ENCODE data around the gene ARHGAP30.
"Not testable (repeated sequence)": the region's sequence is repeated elsewhere in the genome, so short reads cannot be mapped to it uniquely, and the experiment has no call there.

Gene ARHGAP30
- 176 to 450 (median 341) reads per million in 9 experiments for total RNA-seq

GRCh38 chr1:161069731-161070270 lies at the start of gene ARHGAP30:
Gene ARHGAP30 (minus strand): TSS chr1:161069891. CDS start chr1:161069624, 267 bp downstream.
- peaks cover 39% of the 10 kb centered on the region for H3K36me3 Mint-ChIP-seq (ENCODE audit: insufficient read depth)
- peak within 1 kb of the TSS; percentile 91 for H3K27ac Mint-ChIP-seq
- H3K4me1 Mint-ChIP-seq (ENCODE audit: low read depth in 2 of 2), result peaks cover 35 to 44% of the 10 kb centered on the region in 2 donors
- H3K4me3 Mint-ChIP-seq, result peak within 1 kb of the TSS; percentile 81 to 92
- no peaks in the 10 kb centered on the region for H3K9me3 Mint-ChIP-seq
- ATAC-seq (replicated peaks) (peak; percentile 80), DNase-seq (peak; percentile 75 to 80 (median 77))
- H3K27me3 Mint-ChIP-seq, result no peaks in the 10 kb centered on the region

GRCh38 chr1:161117759-161118581 lies 48.3 kb upstream of the ARHGAP30 start, which contains the start of the genes NIT1 and PFDN2:
Gene NIT1 (plus strand): TSS chr1:161118105. CDS start chr1:161118177, 72 bp downstream.
Gene PFDN2 (minus strand): TSS chr1:161118037. CDS start chr1:161118026, 11 bp downstream.
- no peaks in the 10 kb centered on the region for H3K27me3 Mint-ChIP-seq
- peaks cover 46% of the 10 kb centered on the region for H3K36me3 Mint-ChIP-seq (ENCODE audit: insufficient read depth)
- DNase-seq, result peak; percentile 78 to 82 (median 80)
- H3K27ac Mint-ChIP-seq, result peak within 1 kb of the TSS; percentile 94 to 98
- peaks cover 43 to 50% of the 10 kb centered on the region in 2 donors for H3K4me1 Mint-ChIP-seq (ENCODE audit: low read depth in 2 of 2)
- ATAC-seq (replicated peaks), result peak; percentile 80
- no peaks in the 10 kb centered on the region for H3K9me3 Mint-ChIP-seq
- H3K4me3 Mint-ChIP-seq, result peak within 1 kb of the TSS; percentile 96 to 97

GRCh38 chr1:161115961-161116360 lies 46.3 kb upstream of the ARHGAP30 start:
- not testable (repeated sequence) for H3K9me3 Mint-ChIP-seq; H3K27ac Mint-ChIP-seq; H3K27me3 Mint-ChIP-seq; DNase-seq; ATAC-seq (replicated peaks)
- Mint-ChIP-seq H3K4me3 (peak overlapping the region; percentile 96 to 97), H3K4me1 (ENCODE audit: low read depth in 2 of 2) (peaks cover 46 to 52% of the 10 kb centered on the region in 2 donors), H3K36me3 (ENCODE audit: insufficient read depth) (peaks cover 26% of the 10 kb centered on the region)

GRCh38 chr1:161115132-161115711 lies 45.5 kb upstream of the ARHGAP30 start:
- no peaks in the 10 kb centered on the region for H3K27me3 Mint-ChIP-seq
- no peak overlapping the region for H3K27ac Mint-ChIP-seq
- no peak for DNase-seq
- peaks cover 26% of the 10 kb centered on the region for H3K36me3 Mint-ChIP-seq (ENCODE audit: insufficient read depth)
- peak overlapping the region in 1 of 2 donors; percentile 97 for H3K4me3 Mint-ChIP-seq
- H3K4me1 Mint-ChIP-seq (ENCODE audit: low read depth in 2 of 2), result peaks cover 44 to 52% of the 10 kb centered on the region in 2 donors
- H3K9me3 Mint-ChIP-seq, result no peaks in the 10 kb centered on the region
- ATAC-seq (replicated peaks), result no peak

- peak overlapping the region in 1 of 2 donors; percentile 14 for H3K27ac Mint-ChIP-seq
- H3K4me1 Mint-ChIP-seq (ENCODE audit: low read depth in 2 of 2), result peaks cover 40 to 49% of the 10 kb centered on the region in 2 donors
- H3K36me3 Mint-ChIP-seq (ENCODE audit: insufficient read depth), result peaks cover 24% of the 10 kb centered on the region
- no peak for DNase-seq
- no peak for ATAC-seq (replicated peaks)
- no peaks in the 10 kb centered on the region for H3K9me3 Mint-ChIP-seq
- no peak overlapping the region for H3K4me3 Mint-ChIP-seq
- H3K27me3 Mint-ChIP-seq, result no peaks in the 10 kb centered on the region
Observed at GRCh38 chr1:161114556-161114955, 44.9 kb upstream of the ARHGAP30 start.

GRCh38 chr1:161113915-161114314 lies 44.2 kb upstream of the ARHGAP30 start:
- peaks cover 24% of the 10 kb centered on the region for H3K36me3 Mint-ChIP-seq (ENCODE audit: insufficient read depth)
- H3K4me1 Mint-ChIP-seq (ENCODE audit: low read depth in 2 of 2), result peaks cover 34 to 45% of the 10 kb centered on the region in 2 donors
- ATAC-seq (replicated peaks), result no peak
- no peak for DNase-seq
- no peaks in the 10 kb centered on the region for H3K9me3 Mint-ChIP-seq
- H3K27ac Mint-ChIP-seq, result peak overlapping the region in 1 of 2 donors; percentile 14
- H3K27me3 Mint-ChIP-seq, result no peaks in the 10 kb centered on the region
- no peak overlapping the region for H3K4me3 Mint-ChIP-seq

GRCh38 chr1:161111527-161111926 lies 41.8 kb upstream of the ARHGAP30 start:
- no peak overlapping the region for H3K4me3 Mint-ChIP-seq
- H3K9me3 Mint-ChIP-seq, result no peaks in the 10 kb centered on the region
- no peak overlapping the region for H3K27ac Mint-ChIP-seq
- no peaks in the 10 kb centered on the region for H3K27me3 Mint-ChIP-seq
- H3K36me3 Mint-ChIP-seq (ENCODE audit: insufficient read depth), result peaks cover 21% of the 10 kb centered on the region
- no peak for DNase-seq
- peaks cover 23 to 38% of the 10 kb centered on the region in 2 donors for H3K4me1 Mint-ChIP-seq (ENCODE audit: low read depth in 2 of 2)
- no peak for ATAC-seq (replicated peaks)

GRCh38 chr1:161111117-161111516 lies 41.4 kb upstream of the ARHGAP30 start:
- H3K4me3 Mint-ChIP-seq, result no peak overlapping the region
- no peaks in the 10 kb centered on the region for H3K9me3 Mint-ChIP-seq
- H3K27ac Mint-ChIP-seq, result no peak overlapping the region
- peaks cover 18% of the 10 kb centered on the region for H3K36me3 Mint-ChIP-seq (ENCODE audit: insufficient read depth)
- ATAC-seq (replicated peaks), result no peak
- DNase-seq, result no peak
- H3K4me1 Mint-ChIP-seq (ENCODE audit: low read depth in 2 of 2), result peaks cover 21 to 38% of the 10 kb centered on the region in 2 donors
- H3K27me3 Mint-ChIP-seq, result no peaks in the 10 kb centered on the region

- ATAC-seq (replicated peaks), result no peak
- no peaks in the 10 kb centered on the region for H3K9me3 Mint-ChIP-seq
Observed at GRCh38 chr1:161106431-161106830, 36.7 kb upstream of the ARHGAP30 start.

GRCh38 chr1:161100556-161100955 lies 30.9 kb upstream of the ARHGAP30 start:
- ATAC-seq (replicated peaks) (no peak), DNase-seq (no peak)
- Mint-ChIP-seq H3K27ac (no peak overlapping the region), H3K27me3 (no peaks in the 10 kb centered on the region), H3K4me1 (ENCODE audit: low read depth in 2 of 2) (peaks cover 21 to 26% of the 10 kb centered on the region in 2 donors), H3K9me3 (no peaks in the 10 kb centered on the region), H3K4me3 (no peak overlapping the region), H3K36me3 (ENCODE audit: insufficient read depth) (peaks cover 59% of the 10 kb centered on the region)

More at GRCh38 chr1:161106431-161106830, 36.7 kb upstream of the ARHGAP30 start:
- H3K36me3 Mint-ChIP-seq (ENCODE audit: insufficient read depth), result peaks cover 22% of the 10 kb centered on the region
- no peaks in the 10 kb centered on the region for H3K27me3 Mint-ChIP-seq
- H3K4me1 Mint-ChIP-seq (ENCODE audit: low read depth in 2 of 2), result peaks cover 4 to 21% of the 10 kb centered on the region in 2 donors
- H3K4me3 Mint-ChIP-seq, result no peak overlapping the region
- peak overlapping the region; percentile 1 to 30 for H3K27ac Mint-ChIP-seq
- no peak for DNase-seq

GRCh38 chr1:161099090-161099802 lies 29.6 kb upstream of the ARHGAP30 start:
- Mint-ChIP-seq H3K27me3 (no peaks in the 10 kb centered on the region), H3K4me3 (peak overlapping the region; percentile 89 to 93), H3K36me3 (ENCODE audit: insufficient read depth) (peaks cover 59% of the 10 kb centered on the region), H3K9me3 (no peaks in the 10 kb centered on the region), H3K4me1 (ENCODE audit: low read depth in 2 of 2) (peaks cover 19 to 21% of the 10 kb centered on the region in 2 donors), H3K27ac (peak overlapping the region; percentile 99 to 100)
- DNase-seq (no peak), ATAC-seq (replicated peaks) (no peak)

- peak; percentile 59 to 64 (median 61) for DNase-seq
- H3K27ac Mint-ChIP-seq, result peak within 1 kb of the TSS; percentile 99 to 100
- H3K9me3 Mint-ChIP-seq, result no peaks in the 10 kb centered on the region
- peak within 1 kb of the TSS; percentile 89 to 93 for H3K4me3 Mint-ChIP-seq
- ATAC-seq (replicated peaks), result peak; percentile 79
- no peaks in the 10 kb centered on the region for H3K27me3 Mint-ChIP-seq
- H3K4me1 Mint-ChIP-seq (ENCODE audit: low read depth in 2 of 2), result peaks cover 19 to 21% of the 10 kb centered on the region in 2 donors
- peaks cover 59% of the 10 kb centered on the region for H3K36me3 Mint-ChIP-seq (ENCODE audit: insufficient read depth)
Observed at GRCh38 chr1:161098210-161099068, 28.7 kb upstream of the ARHGAP30 start, which contains the start of gene KLHDC9. Gene KLHDC9 (plus strand): TSS chr1:161098361. CDS start chr1:161098536, 175 bp downstream.
